ENCODE results near the gene TIMM23B. TPM values are rescaled to one million over a fixed set of nuclear protein-coding genes. Genes with fewer than 3 reads are reported as not detected.
"Not testable (repeated sequence)": the region's sequence is repeated elsewhere in the genome, so short reads cannot be mapped to it uniquely, and the experiment has no call there.

The TIMM23B gene
- total RNA-seq, 2 experiments from 2014 or later: 18.5 to 19.6 TPM

DNA sequence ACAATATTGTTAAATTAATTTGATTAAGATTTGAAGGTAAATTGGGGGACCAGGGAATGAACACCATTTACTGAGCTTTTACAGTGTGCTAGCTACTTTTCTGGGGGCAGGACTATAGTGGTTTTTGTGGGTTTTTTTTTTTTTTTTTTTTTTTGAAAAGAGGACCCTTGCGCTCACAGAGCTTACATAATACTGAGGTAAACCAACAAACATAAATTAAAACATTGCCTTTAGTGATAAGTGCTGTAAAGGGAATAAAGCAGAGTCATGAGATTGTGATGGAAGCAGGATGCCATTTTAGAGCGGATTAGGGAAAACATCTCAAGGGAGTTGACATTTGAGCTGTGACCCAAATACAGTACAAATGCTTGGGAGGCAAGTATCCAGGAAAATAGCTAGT, 1.8 kb downstream of the TIMM23B start:
- DNase-seq; H3K27me3 Mint-ChIP-seq; CTCF ChIA-PET; H3K4me3 Mint-ChIP-seq; ATAC-seq; H3K27ac Mint-ChIP-seq; H3K9me3 Mint-ChIP-seq (ENCODE audit: low read depth): not testable (repeated sequence)
- Mint-ChIP-seq H3K36me3 (peaks cover 13% of the 10 kb centered on the region), H3K4me1 (peaks cover 30% of the 10 kb centered on the region)

- H3K27me3 Mint-ChIP-seq; H3K27ac Mint-ChIP-seq; DNase-seq; H3K4me3 Mint-ChIP-seq; ATAC-seq; CTCF ChIA-PET; H3K9me3 Mint-ChIP-seq (ENCODE audit: low read depth): not testable (repeated sequence)
- Mint-ChIP-seq H3K4me1 (peaks cover 13% of the 10 kb centered on the region), H3K36me3 (peaks cover 19% of the 10 kb centered on the region)
These were observed 6.3 kb downstream of the TIMM23B start for GRCh38 chr10:49948142-49948541.

DNA sequence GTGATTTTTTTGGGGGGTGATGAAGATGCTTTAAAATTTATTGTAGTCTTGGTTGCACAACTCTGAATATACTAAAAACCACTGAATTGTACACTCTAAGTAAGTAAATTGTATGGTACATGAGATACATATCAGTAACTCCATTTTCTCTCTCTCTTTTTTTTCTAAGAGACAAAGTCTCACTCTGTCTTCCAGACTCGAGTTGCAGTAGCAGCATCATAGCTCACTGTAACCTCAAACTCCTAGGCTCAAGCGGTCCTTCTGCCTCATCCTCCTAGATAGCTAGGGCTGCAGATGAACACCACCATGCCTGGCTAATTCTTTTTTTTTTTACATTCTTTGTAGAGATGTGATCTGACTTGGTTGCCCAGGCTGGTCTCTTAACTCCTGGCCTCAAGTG, 6.9 kb downstream of the TIMM23B start:
- H3K9me3 Mint-ChIP-seq (ENCODE audit: low read depth); CTCF ChIA-PET; H3K4me3 Mint-ChIP-seq; H3K27ac Mint-ChIP-seq; ATAC-seq; DNase-seq; H3K27me3 Mint-ChIP-seq: not testable (repeated sequence)
- H3K4me1 Mint-ChIP-seq: peaks cover 11% of the 10 kb centered on the region
- H3K36me3 Mint-ChIP-seq: peaks cover 19% of the 10 kb centered on the region

- ATAC-seq; H3K27ac Mint-ChIP-seq; DNase-seq; H3K4me3 Mint-ChIP-seq; CTCF ChIA-PET; H3K27me3 Mint-ChIP-seq; H3K9me3 Mint-ChIP-seq (ENCODE audit: low read depth); H3K4me1 Mint-ChIP-seq: not testable (repeated sequence)
- peaks cover 12% of the 10 kb centered on the region for H3K36me3 Mint-ChIP-seq
These were observed 10.2 kb downstream of the TIMM23B start for GRCh38 chr10:49952006-49952405.

GRCh38 chr10:49953122-49953521, 11.3 kb downstream of the TIMM23B start:
- DNase-seq; H3K9me3 Mint-ChIP-seq (ENCODE audit: low read depth); H3K4me1 Mint-ChIP-seq; H3K27ac Mint-ChIP-seq; ATAC-seq; H3K27me3 Mint-ChIP-seq; CTCF ChIA-PET; H3K4me3 Mint-ChIP-seq: not testable (repeated sequence)
- H3K36me3 Mint-ChIP-seq: peaks cover 10% of the 10 kb centered on the region

DNA sequence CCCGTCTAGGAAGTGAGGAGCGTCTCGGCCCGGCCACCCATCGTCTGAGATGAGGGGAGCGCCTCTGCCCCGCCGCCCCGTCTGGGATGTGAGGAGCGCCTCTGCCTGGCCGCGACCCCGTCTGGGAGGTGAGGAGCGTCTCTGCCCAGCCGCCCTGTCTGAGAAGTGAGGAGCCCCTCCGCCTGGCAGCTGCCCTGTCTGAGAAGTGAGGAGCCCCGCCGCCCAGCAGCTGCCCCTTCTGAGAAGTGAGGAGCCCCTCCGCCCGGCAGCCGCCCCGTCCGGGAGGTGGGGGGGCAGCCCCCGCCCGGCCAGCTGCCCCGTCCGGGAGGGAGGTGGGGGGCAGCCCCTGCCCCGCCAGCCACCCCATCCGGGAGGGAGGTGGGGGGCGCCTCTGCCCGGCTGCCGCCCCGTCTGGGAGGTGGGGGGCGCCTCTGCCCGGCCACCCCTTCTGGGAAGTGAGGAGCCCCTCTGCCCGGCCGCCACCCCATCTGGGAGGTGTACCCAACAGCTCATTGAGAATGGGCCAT, 28.5 kb downstream of the TIMM23B start:
- CTCF ChIA-PET; ATAC-seq; H3K9me3 Mint-ChIP-seq (ENCODE audit: low read depth); H3K4me1 Mint-ChIP-seq; H3K4me3 Mint-ChIP-seq; H3K27ac Mint-ChIP-seq; DNase-seq; H3K36me3 Mint-ChIP-seq; H3K27me3 Mint-ChIP-seq: not testable (repeated sequence)

DNA sequence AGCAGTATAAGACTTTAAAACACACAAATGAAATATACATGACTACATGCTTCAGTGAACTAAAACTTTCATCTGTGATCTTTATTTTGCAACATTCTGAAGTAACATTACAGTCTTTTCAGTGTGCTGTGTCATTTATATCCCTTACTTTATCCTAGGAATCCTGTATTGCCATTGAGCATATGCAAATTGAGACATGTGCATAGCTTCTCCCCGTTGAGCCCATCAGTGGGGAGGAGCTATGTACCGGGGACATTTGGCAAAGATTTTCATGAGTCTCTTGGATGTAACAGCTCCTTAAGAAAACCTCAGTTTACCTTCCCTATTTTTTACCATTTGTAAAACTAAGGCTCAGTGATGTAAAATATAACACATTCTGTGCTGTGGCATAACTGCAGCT, 29.6 kb downstream of the TIMM23B start:
- H3K9me3 Mint-ChIP-seq (ENCODE audit: low read depth); H3K4me3 Mint-ChIP-seq; H3K4me1 Mint-ChIP-seq; CTCF ChIA-PET; H3K27ac Mint-ChIP-seq; DNase-seq; H3K36me3 Mint-ChIP-seq; H3K27me3 Mint-ChIP-seq; ATAC-seq: not testable (repeated sequence)

DNA sequence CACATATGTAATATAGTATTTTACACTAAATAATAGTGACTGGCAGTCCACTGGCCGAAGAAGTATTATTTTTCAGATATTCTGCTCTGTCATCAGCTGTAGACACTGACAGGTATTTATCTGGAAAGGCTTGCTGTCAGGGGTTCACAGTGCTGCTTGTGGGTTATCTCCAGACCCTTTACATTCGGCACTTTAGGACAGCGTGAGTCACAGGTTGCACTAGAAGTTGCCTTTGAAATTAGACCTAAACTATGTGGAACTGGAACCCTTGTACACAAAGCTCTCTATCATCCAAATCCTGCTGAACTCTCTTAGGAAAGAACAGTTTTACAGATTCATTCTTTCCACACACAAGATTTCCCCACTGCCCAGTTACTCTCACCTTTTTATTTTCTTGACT, 30.2 kb downstream of the TIMM23B start:
- H3K27me3 Mint-ChIP-seq; CTCF ChIA-PET; ATAC-seq; H3K4me3 Mint-ChIP-seq; DNase-seq; H3K27ac Mint-ChIP-seq; H3K4me1 Mint-ChIP-seq; H3K9me3 Mint-ChIP-seq (ENCODE audit: low read depth); H3K36me3 Mint-ChIP-seq: not testable (repeated sequence)

- H3K4me3 Mint-ChIP-seq; H3K36me3 Mint-ChIP-seq; H3K4me1 Mint-ChIP-seq; H3K9me3 Mint-ChIP-seq (ENCODE audit: low read depth); DNase-seq; H3K27me3 Mint-ChIP-seq; ATAC-seq; CTCF ChIA-PET; H3K27ac Mint-ChIP-seq: not testable (repeated sequence)
These were observed 35.9 kb downstream of the TIMM23B start for GRCh38 chr10:49977756-49978155.

GRCh38 chr10:49987207-49987606, 45.4 kb downstream of the TIMM23B start:
- H3K4me1 Mint-ChIP-seq; H3K36me3 Mint-ChIP-seq; H3K9me3 Mint-ChIP-seq (ENCODE audit: low read depth); CTCF ChIA-PET; H3K27ac Mint-ChIP-seq; ATAC-seq; H3K27me3 Mint-ChIP-seq; DNase-seq; H3K4me3 Mint-ChIP-seq: not testable (repeated sequence)

DNA sequence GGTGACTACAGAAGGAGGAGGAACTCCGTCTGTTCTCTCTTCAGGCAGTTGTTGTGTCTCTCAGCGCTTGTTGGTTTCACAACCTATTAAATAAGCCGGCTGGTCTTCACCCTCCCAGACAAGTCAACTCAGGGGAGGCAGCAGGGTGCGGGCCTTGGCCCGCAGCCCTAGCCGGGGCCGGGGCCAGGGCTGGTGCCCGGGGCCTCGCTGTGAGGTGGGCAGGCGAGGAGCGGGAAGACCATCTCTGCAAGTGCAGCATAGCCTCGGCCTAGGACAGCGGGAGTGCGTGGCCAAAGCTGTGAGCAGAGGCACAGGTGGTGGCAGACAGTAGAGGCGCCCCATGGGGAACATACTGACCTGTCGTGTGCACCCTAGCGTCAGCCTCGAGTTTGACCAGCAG, 46.5 kb downstream of the TIMM23B start, which contains the start of gene AGAP6:
Gene AGAP6 (plus strand): TSS at position 31 of the 400 bp plus-strand sequence. CDS start 310 bp downstream, at position 341.
- H3K36me3 Mint-ChIP-seq; H3K9me3 Mint-ChIP-seq (ENCODE audit: low read depth); H3K4me3 Mint-ChIP-seq; DNase-seq; CTCF ChIA-PET; H3K27ac Mint-ChIP-seq; H3K4me1 Mint-ChIP-seq; H3K27me3 Mint-ChIP-seq; ATAC-seq: not testable (repeated sequence)

DNA sequence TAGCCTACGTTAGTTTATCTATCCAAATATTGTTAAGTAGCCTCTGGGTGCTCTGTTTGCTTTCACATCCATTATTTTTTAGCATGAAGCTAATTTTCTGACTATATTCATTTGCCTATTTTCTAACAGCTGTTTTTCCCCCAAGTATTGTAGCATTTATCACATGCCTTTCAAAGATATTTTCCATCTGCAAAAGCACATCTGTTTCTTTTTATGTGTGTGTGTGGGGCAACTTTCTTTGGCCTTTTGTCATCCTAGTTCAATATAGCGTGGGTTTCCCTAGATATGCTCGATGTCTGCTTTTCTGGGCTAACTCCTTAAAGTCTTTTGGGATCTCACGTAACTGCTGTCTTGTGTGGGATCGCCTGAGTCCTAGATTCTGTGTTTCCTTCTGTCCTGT, 53.5 kb downstream of the TIMM23B start:
- DNase-seq; CTCF ChIA-PET; H3K27ac Mint-ChIP-seq; H3K27me3 Mint-ChIP-seq; H3K4me1 Mint-ChIP-seq; H3K4me3 Mint-ChIP-seq; H3K36me3 Mint-ChIP-seq; H3K9me3 Mint-ChIP-seq (ENCODE audit: low read depth); ATAC-seq: not testable (repeated sequence)

- CTCF ChIA-PET; ATAC-seq; H3K4me3 Mint-ChIP-seq; H3K27ac Mint-ChIP-seq; DNase-seq; H3K36me3 Mint-ChIP-seq; H3K4me1 Mint-ChIP-seq; H3K27me3 Mint-ChIP-seq; H3K9me3 Mint-ChIP-seq (ENCODE audit: low read depth): not testable (repeated sequence)
These were observed 72.2 kb downstream of the TIMM23B start for GRCh38 chr10:50014024-50014423.

GRCh38 chr10:50015596-50016220, 73.9 kb downstream of the TIMM23B start:
- H3K4me1 Mint-ChIP-seq; DNase-seq; H3K27ac Mint-ChIP-seq; ATAC-seq; H3K36me3 Mint-ChIP-seq; H3K9me3 Mint-ChIP-seq (ENCODE audit: low read depth); H3K27me3 Mint-ChIP-seq; H3K4me3 Mint-ChIP-seq; CTCF ChIA-PET: not testable (repeated sequence)

Measured in activated CD8-positive, alpha-beta memory T cell treated with anti-CD3 and anti-CD28 coated beads, Interleukin-2, amount 10 ng/mL, durations not matched to agents 7 days and 5 days (primary cell).